OCI-LY1 (cell line): ENCODE data around the gene TLE7.

ENCODE experiments used
- H2AFZ ChIP-seq: fragments of 200-600 bp; sonication (generic), shearing (Covaris generic); 2 replicates; pipeline ENCODE4 v1.6.0; 2014; ENCODE audit warnings: antibody characterized with exemption, mild to moderate bottlenecking, low read length
- H3F3A ChIP-seq: fragments of 200-600 bp; sonication (generic), shearing (Covaris generic); 2 replicates; pipeline ENCODE4 v1.6.0; 2014; ENCODE audit warnings: mild to moderate bottlenecking, antibody characterized with exemption, low read length, moderate library complexity; ENCODE audit not compliant: insufficient read depth
- H3K27ac ChIP-seq: fragments of 200-600 bp; sonication (generic); 2 replicates; pipeline ENCODE4 v1.5.1; 2014; ENCODE audit warnings: low read length, mixed run types, mild to moderate bottlenecking, low read depth; ENCODE audit not compliant: poor library complexity, severe bottlenecking
- H3K27me3 ChIP-seq: fragments of 200-600 bp; sonication (generic); 2 replicates; pipeline ENCODE4 v1.6.0; 2014; ENCODE audit warnings: antibody characterized with exemption, mild to moderate bottlenecking, low read length, moderate library complexity; ENCODE audit not compliant: insufficient read depth
- H3K36me3 ChIP-seq: fragments of 200-600 bp; sonication (generic); 2 replicates; pipeline ENCODE4 v1.6.1; 2014; ENCODE audit warnings: mild to moderate bottlenecking, antibody characterized with exemption, low read length, moderate library complexity, mixed read lengths; ENCODE audit not compliant: insufficient read depth
- H3K4me1 ChIP-seq: fragments of 200-600 bp; sonication (generic); 2 replicates; pipeline ENCODE4 v1.5.1; 2014; ENCODE audit warnings: mild to moderate bottlenecking, low read length, moderate library complexity; ENCODE audit not compliant: insufficient read depth, severe bottlenecking
- H3K4me2 ChIP-seq: fragments of 200-600 bp; sonication (generic), shearing (Covaris generic); 2 replicates; pipeline ENCODE4 v1.6.1; 2014; ENCODE audit warnings: low read length
- H3K4me3 ChIP-seq: fragments of 200-600 bp; sonication (generic); 2 replicates; pipeline ENCODE4 v1.5.1; 2014; ENCODE audit warnings: low read length, low read depth, mild to moderate bottlenecking, mixed read lengths; ENCODE audit not compliant: poor library complexity, severe bottlenecking
- H3K79me2 ChIP-seq: fragments of 200-600 bp; shearing (Covaris generic); 2 replicates; pipeline ENCODE4 v1.6.1; 2016; ENCODE audit warnings: mixed run types, low read length, mixed read lengths; ENCODE audit not compliant: insufficient read depth
- H3K9ac ChIP-seq: fragments of 200-600 bp; sonication (generic), shearing (Covaris generic); 2 replicates; pipeline ENCODE4 v1.6.1; 2014; ENCODE audit warnings: mild to moderate bottlenecking, low read length, mixed read lengths
- H3K9me2 ChIP-seq: fragments of 200-600 bp; sonication (generic), shearing (Covaris generic); 2 replicates; pipeline ENCODE4 v1.6.1; 2014; ENCODE audit warnings: low read depth, mild to moderate bottlenecking, low read length, mixed read lengths
- H3K9me3 ChIP-seq: fragments of 200-600 bp; shearing (Covaris generic); 2 replicates; pipeline ENCODE4 v1.6.1; 2014; ENCODE audit warnings: low read length, mixed read lengths
- H4K20me1 ChIP-seq: fragments of 200-600 bp; sonication (generic), shearing (Covaris generic); 2 replicates; pipeline ENCODE4 v1.6.0; 2016; ENCODE audit warnings: mild to moderate bottlenecking, low read length; ENCODE audit not compliant: insufficient read depth
- EZH2 ChIP-seq: fragments of 200-600 bp; sonication (generic), shearing (Covaris generic); IDR thresholded peaks from 2 replicates; pipeline ENCODE4 v1.8.0; 2017; ENCODE audit warnings: borderline replicate concordance, mixed run types, mild to moderate bottlenecking, antibody characterized with exemption, low read length, moderate library complexity, mixed read lengths
- TF ChIP-seq, protein P1 (sequence below): fragments of 200-600 bp; sonication (generic), shearing (Covaris generic); IDR thresholded peaks from 2 replicates; pipeline ENCODE4 v1.5.1; 2017; ENCODE audit warnings: mild to moderate bottlenecking, antibody characterized with exemption, low read length, moderate library complexity, mixed read lengths

TLE7 gene

DNA sequence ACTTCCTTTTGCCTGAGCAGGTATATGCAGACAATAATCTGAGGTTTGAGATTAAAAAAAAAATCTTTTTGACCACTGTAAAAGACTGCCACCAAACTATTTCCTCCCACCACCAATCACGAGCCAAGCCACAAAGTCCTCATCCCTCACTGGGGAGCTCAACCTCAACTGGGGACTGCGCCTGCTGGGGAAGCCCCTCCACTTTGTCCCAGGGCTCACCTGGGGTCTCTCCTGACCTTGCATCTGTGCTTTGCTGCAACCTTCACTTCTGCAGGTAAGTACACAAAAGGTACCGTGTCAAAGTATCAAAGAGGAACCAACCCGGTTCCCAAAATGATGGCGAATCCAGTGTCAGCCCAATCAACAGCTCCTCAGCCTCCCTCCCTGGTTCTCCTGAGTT lies 35.5 kb downstream of the TLE7 start:
- Histone ChIP-seq H3K79me2 (no peaks in the 10 kb centered on the region), H3K27me3 (no peaks in the 10 kb centered on the region; the same call in 1 of the 2 replicates), H2AFZ (no peak overlapping the region), H3F3A (no peaks in the 10 kb centered on the region), H3K27ac (no peak overlapping the region), H3K4me3 (no peak overlapping the region), H3K36me3 (no peaks in the 10 kb centered on the region), H4K20me1 (no peaks in the 10 kb centered on the region), H3K9me2 (no peaks in the 10 kb centered on the region), H3K4me2 (no peak overlapping the region), H3K4me1 (no peaks in the 10 kb centered on the region), H3K9ac (no peak overlapping the region), H3K9me3 (no peaks in the 10 kb centered on the region)
- TF ChIP-seq, protein P1, sequence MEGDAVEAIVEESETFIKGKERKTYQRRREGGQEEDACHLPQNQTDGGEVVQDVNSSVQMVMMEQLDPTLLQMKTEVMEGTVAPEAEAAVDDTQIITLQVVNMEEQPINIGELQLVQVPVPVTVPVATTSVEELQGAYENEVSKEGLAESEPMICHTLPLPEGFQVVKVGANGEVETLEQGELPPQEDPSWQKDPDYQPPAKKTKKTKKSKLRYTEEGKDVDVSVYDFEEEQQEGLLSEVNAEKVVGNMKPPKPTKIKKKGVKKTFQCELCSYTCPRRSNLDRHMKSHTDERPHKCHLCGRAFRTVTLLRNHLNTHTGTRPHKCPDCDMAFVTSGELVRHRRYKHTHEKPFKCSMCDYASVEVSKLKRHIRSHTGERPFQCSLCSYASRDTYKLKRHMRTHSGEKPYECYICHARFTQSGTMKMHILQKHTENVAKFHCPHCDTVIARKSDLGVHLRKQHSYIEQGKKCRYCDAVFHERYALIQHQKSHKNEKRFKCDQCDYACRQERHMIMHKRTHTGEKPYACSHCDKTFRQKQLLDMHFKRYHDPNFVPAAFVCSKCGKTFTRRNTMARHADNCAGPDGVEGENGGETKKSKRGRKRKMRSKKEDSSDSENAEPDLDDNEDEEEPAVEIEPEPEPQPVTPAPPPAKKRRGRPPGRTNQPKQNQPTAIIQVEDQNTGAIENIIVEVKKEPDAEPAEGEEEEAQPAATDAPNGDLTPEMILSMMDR: no peak
- TF ChIP-seq EZH2: no peak

DNA sequence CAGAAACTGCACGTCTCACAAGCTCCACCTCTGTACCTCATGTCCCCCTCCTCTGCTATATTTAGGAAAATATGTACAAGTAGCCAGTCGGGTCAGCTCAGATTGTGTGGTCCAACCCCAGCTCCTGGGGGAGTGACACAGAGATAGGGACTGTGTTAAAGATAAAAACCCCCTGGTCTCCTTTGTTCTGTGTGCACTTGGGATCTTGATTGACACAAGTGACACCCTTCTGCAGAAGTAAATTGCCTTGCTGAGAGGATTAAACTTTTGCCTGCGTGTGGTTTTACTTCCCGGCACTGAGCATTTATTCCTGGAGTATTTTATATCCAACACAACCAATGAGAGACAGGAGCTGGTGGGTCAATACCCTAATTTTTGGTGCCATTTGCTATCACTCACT lies 37.5 kb downstream of the TLE7 start:
- H3K9me2 ChIP-seq: no peaks in the 10 kb centered on the region
- no peak overlapping the region for H3K27ac ChIP-seq
- H2AFZ ChIP-seq: no peak overlapping the region
- no peaks in the 10 kb centered on the region for H3F3A ChIP-seq
- H3K27me3 ChIP-seq: no peaks in the 10 kb centered on the region; the same call in 1 of the 2 replicates
- no peak overlapping the region for H3K9ac ChIP-seq
- no peaks in the 10 kb centered on the region for H3K36me3 ChIP-seq
- TF ChIP-seq EZH2: no peak
- TF ChIP-seq, protein P1: no peak
- no peaks in the 10 kb centered on the region for H3K79me2 ChIP-seq
- no peaks in the 10 kb centered on the region for H4K20me1 ChIP-seq
- no peaks in the 10 kb centered on the region for H3K4me1 ChIP-seq
- no peak overlapping the region for H3K4me2 ChIP-seq
- no peaks in the 10 kb centered on the region for H3K9me3 ChIP-seq
- H3K4me3 ChIP-seq: no peak overlapping the region

DNA sequence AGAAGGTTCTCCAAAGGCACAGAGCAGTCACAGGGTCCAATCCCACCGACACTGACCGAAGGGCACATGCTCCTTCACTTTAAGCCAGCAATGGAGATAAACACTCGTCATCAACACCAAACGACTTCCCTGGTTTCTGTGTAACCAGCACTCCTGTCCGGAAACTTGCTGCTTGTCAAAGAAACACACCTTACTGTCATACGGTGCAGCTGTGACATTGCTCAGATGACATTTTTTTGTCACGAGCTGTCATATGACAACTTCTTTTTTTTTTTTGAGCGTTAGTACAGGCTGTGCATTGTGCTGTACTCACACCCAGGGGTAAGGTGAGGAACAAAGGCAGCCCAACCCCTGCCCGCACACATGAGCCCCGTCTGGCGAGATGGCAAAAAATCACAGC lies 39.2 kb downstream of the TLE7 start:
- Histone ChIP-seq H2AFZ (no peak overlapping the region), H3K36me3 (no peaks in the 10 kb centered on the region), H3K27me3 (no peaks in the 10 kb centered on the region; the same call in 1 of the 2 replicates), H3K9me2 (no peaks in the 10 kb centered on the region), H3F3A (no peaks in the 10 kb centered on the region), H3K4me2 (no peak overlapping the region), H3K9me3 (no peaks in the 10 kb centered on the region), H4K20me1 (no peaks in the 10 kb centered on the region), H3K4me3 (no peak overlapping the region), H3K9ac (no peak overlapping the region), H3K79me2 (no peaks in the 10 kb centered on the region), H3K4me1 (no peaks in the 10 kb centered on the region), H3K27ac (no peak overlapping the region)
- no peak for TF ChIP-seq EZH2
- TF ChIP-seq, protein P1: no peak
